Neural crest cell (in vitro differentiated cells): ENCODE data around the gene SAP30BP. TPM values are rescaled to one million over a fixed set of nuclear protein-coding genes. Genes with fewer than 3 reads are reported as not detected.
A peak's percentile ranks its signal among the peaks of the same experiment; 100 is the strongest.

ENCODE experiments used
- DNase-seq: peaks from one replicate; pipeline ENCODE4 v3.0.0; 2021; ENCODE audit warnings: low read depth, mixed read lengths, low spot score
- H3K27ac Mint-ChIP-seq: one replicate; pipeline ENCODE4 v1.8.0; 2021; ENCODE audit warnings: mild to moderate bottlenecking, mixed read lengths; ENCODE audit not compliant: unreplicated experiment
- H3K27me3 Mint-ChIP-seq: 2 replicates; pipeline ENCODE4 v1.8.0; 2021; ENCODE audit warnings: low read depth, mild to moderate bottlenecking, mixed read lengths
- H3K36me3 Mint-ChIP-seq: 2 replicates; pipeline ENCODE4 v1.8.0; 2021; ENCODE audit warnings: low read depth, mild to moderate bottlenecking, mixed read lengths
- H3K4me1 Mint-ChIP-seq: 2 replicates; pipeline ENCODE4 v1.8.0; 2021; ENCODE audit warnings: mixed read lengths
- H3K4me3 Mint-ChIP-seq: one replicate; pipeline ENCODE4 v1.8.0; 2021; ENCODE audit warnings: mild to moderate bottlenecking, mixed read lengths
- H3K9me3 Mint-ChIP-seq: 2 replicates; pipeline ENCODE4 v1.8.0; 2021; ENCODE audit warnings: mixed read lengths
- total RNA-seq: library from RNA; stranded (reverse); gene quantifications from 2 replicates; pipeline ENCODE4 v1.2.1, GENCODE V29; 2021
- TF ChIP-seq, protein P1 (sequence below): fragments of 200-600 bp; sonication (generic); conservative IDR thresholded peaks from 2 replicates; pipeline ENCODE4 v1.5.0; 2021; ENCODE audit warnings: antibody characterized with exemption, mild to moderate bottlenecking

The SAP30BP gene
- total RNA-seq, 1 donor from 2014 or later: 113 TPM

DNA sequence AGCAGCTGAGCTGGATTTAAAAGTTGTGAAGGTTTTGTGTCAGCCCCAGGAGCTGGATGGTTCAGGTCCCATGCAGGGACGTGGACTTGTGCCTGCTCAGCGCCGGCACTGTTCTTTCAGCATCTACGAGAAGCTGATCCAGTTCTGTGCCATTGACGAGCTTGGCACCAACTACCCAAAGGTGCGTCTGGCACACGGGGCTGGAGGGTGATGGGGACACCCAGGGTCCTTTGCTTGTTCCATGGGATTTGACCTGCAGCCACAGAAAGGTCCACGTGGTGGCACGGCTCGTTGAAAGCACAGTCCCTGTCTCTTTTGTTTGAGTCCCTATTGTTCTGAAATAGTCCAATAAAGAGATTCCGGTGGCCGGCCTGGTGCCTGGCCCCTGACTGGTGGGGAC is 36.1 kb downstream of the SAP30BP start:
- H3K27me3 Mint-ChIP-seq: no peaks in the 10 kb centered on the region
- DNase-seq: no peak
- TF ChIP-seq, protein P1, sequence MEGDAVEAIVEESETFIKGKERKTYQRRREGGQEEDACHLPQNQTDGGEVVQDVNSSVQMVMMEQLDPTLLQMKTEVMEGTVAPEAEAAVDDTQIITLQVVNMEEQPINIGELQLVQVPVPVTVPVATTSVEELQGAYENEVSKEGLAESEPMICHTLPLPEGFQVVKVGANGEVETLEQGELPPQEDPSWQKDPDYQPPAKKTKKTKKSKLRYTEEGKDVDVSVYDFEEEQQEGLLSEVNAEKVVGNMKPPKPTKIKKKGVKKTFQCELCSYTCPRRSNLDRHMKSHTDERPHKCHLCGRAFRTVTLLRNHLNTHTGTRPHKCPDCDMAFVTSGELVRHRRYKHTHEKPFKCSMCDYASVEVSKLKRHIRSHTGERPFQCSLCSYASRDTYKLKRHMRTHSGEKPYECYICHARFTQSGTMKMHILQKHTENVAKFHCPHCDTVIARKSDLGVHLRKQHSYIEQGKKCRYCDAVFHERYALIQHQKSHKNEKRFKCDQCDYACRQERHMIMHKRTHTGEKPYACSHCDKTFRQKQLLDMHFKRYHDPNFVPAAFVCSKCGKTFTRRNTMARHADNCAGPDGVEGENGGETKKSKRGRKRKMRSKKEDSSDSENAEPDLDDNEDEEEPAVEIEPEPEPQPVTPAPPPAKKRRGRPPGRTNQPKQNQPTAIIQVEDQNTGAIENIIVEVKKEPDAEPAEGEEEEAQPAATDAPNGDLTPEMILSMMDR: no peak
- peaks cover 6% of the 10 kb centered on the region for H3K4me1 Mint-ChIP-seq
- peaks cover 14% of the 10 kb centered on the region for H3K36me3 Mint-ChIP-seq
- no peak overlapping the region for H3K4me3 Mint-ChIP-seq
- no peaks in the 10 kb centered on the region for H3K9me3 Mint-ChIP-seq
- H3K27ac Mint-ChIP-seq: no peak overlapping the region

- peaks cover 15% of the 10 kb centered on the region for H3K36me3 Mint-ChIP-seq
- DNase-seq: no peak
- H3K27ac Mint-ChIP-seq: no peak overlapping the region
- H3K4me3 Mint-ChIP-seq: no peak overlapping the region
- peaks cover 5% of the 10 kb centered on the region for H3K4me1 Mint-ChIP-seq
- no peaks in the 10 kb centered on the region for H3K27me3 Mint-ChIP-seq
- TF ChIP-seq, protein P1: no peak
- no peaks in the 10 kb centered on the region for H3K9me3 Mint-ChIP-seq
Observed at GRCh38 chr17:75703591-75703990, 36.5 kb downstream of the SAP30BP start.

GRCh38 chr17:75704963-75705875 is 38.1 kb downstream of the SAP30BP start:
- H3K27ac Mint-ChIP-seq: no peak overlapping the region
- H3K4me1 Mint-ChIP-seq: no peaks in the 10 kb centered on the region
- DNase-seq: no peak
- peaks cover 2% of the 10 kb centered on the region for H3K27me3 Mint-ChIP-seq
- TF ChIP-seq, protein P1: no peak
- H3K36me3 Mint-ChIP-seq: peaks cover 12% of the 10 kb centered on the region
- no peak overlapping the region for H3K4me3 Mint-ChIP-seq
- no peaks in the 10 kb centered on the region for H3K9me3 Mint-ChIP-seq

- H3K4me3 Mint-ChIP-seq: no peak overlapping the region
- H3K27me3 Mint-ChIP-seq: peaks cover 7% of the 10 kb centered on the region
- peaks cover 6% of the 10 kb centered on the region for H3K36me3 Mint-ChIP-seq
Observed at GRCh38 chr17:75706042-75706728, 39.0 kb downstream of the SAP30BP start.

DNA sequence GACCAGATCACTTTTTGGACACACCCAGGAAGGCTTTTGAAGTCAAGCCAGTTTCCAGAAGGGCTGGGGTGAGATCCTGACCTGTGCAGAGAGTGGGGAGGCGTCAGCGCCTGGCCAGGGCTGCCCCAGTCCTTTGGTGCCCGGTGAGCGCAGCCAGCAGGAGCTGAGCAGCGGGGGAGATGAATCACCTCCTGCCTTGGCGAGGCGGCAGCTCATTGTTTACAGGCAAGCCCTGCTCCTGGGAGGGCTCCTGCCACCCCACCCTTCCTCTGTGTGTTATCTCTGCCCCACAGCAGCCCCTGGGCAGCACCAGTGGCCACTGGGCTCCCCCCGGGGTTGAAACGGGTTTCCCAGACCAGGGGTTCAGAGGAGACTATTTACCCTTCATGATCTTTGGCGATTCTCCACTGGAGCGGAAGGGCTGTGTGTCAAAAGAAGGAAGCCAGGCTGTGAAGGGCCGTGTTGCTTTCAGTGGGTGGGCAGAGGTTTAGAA is 40.0 kb downstream of the SAP30BP start:
- TF ChIP-seq, protein P1: no peak
- Mint-ChIP-seq H3K36me3 (peaks cover 2% of the 10 kb centered on the region), H3K4me3 (no peak overlapping the region), H3K27ac (no peak overlapping the region), H3K4me1 (no peaks in the 10 kb centered on the region), H3K9me3 (no peaks in the 10 kb centered on the region), H3K27me3 (peaks cover 9% of the 10 kb centered on the region)
- no peak for DNase-seq

More at GRCh38 chr17:75706042-75706728, 39.0 kb downstream of the SAP30BP start:
- TF ChIP-seq, protein P1: no peak
- peak overlapping the region; percentile 47 for H3K27ac Mint-ChIP-seq
- H3K9me3 Mint-ChIP-seq: no peaks in the 10 kb centered on the region
- DNase-seq: no peak
- H3K4me1 Mint-ChIP-seq: no peaks in the 10 kb centered on the region
